ENCODE measurements around the gene KAZN. TPM values are rescaled to one million over a fixed set of nuclear protein-coding genes. Genes with fewer than 3 reads are reported as not detected.

KAZN gene
- total RNA-seq, 2 experiments from 2014 or later = 0.30 to 0.42 TPM

DNA sequence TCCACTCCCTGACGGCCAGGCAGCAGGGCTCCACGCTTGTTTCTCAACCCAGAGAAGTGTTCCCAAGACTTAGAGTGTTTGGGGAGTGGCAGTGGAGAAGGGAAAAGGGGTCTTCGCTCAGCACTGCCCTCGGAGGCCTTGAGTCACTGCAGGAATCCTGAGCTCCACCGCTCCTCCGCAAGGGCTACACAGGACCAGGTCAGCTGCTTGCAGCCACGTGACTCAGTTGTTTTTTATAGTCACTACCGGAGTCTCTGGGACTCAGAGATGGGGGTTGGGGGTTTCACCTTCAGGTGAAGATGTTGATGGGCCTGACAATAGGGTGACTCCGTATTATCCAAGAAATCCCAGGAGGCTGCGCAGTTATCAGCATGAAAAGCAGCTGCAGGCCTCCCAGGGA, 478.9 kb downstream of the KAZN start:
- ChIA-PET POLR2A (no interaction called here), CTCF (no interaction called here)

DNA sequence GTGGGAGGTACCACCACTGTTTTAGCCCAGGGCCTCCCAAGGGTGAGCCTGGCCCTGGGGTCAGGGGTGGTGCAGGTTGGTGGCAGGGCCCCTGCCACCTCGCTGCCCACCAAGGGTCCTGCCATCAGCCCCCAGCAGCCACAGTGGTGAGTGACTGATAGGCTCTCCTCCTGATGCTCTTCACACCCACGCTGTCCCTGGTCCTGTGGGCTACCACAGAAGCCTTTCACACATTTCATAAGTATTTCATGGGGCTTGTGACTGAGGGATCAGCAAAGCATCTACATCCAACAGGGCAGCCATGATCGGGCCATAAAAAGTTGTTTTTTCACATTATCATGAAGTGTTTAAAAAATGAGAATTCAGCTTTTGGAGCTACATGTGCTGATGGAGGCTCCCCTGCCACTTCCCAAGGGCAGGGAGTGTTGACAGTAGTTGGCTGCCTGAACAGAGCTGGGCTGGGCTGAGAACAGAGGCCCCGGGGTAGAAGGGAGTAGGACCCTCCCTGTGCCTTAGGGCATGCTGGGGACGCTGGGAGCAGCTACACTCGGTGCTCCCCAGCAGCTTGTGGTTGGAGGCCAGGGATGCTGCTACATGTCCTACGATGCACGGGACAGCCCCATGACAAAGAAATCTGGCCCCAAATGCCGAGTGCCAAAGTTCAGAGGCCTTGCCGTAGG, 482.0 kb downstream of the KAZN start:
- POLR2A ChIA-PET = no interaction called here
- CTCF ChIA-PET = no interaction called here

DNA sequence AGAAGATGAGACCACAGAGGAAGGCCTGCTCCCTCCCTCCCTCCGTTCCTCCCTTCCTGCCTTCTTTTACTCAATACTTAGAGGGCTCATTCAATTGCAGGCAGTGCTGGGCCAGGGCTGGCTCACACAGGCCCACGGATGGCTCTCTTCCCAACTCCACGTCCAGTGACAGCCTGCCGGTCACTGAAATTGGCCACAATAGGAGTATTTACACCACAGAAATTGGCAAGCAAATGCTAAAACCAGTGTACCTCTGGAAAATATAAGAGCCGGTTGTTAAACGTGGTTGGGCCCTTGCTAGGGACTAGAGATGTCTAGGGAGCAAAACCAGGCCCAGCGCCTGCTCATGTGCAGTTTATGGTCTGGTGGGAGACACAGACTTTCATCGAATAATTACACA, 482.6 kb downstream of the KAZN start:
- POLR2A ChIA-PET = no interaction called here
- CTCF ChIA-PET = no interaction called here

- ChIA-PET POLR2A (no interaction called here), CTCF (no interaction called here)
These were observed 485.1 kb downstream of the KAZN start for GRCh38 chr1:15083578-15083977.

- CTCF ChIA-PET = interaction anchor here (0.9 kb wide), 1 partner anchor 212 kb away, joined by 3 read pairs; no protein-coding TSS in a partner anchor
- POLR2A ChIA-PET = no interaction called here
These were observed 489.9 kb downstream of the KAZN start for GRCh38 chr1:15088281-15088971.

GRCh38 chr1:15089258-15089992, 490.9 kb downstream of the KAZN start:
- POLR2A ChIA-PET = no interaction called here

GRCh38 chr1:15090373-15090772, 491.9 kb downstream of the KAZN start:
- POLR2A ChIA-PET = no interaction called here
- CTCF ChIA-PET = no interaction called here

More at GRCh38 chr1:15089258-15089992, 490.9 kb downstream of the KAZN start:
- CTCF ChIA-PET = no interaction called here

GRCh38 chr1:15094056-15094455, 495.6 kb downstream of the KAZN start:
- ChIA-PET POLR2A (no interaction called here), CTCF (no interaction called here)

GRCh38 chr1:15094719-15095495, 496.4 kb downstream of the KAZN start:
- ChIA-PET CTCF (no interaction called here), POLR2A (no interaction called here)

- POLR2A ChIA-PET = no interaction called here
- CTCF ChIA-PET = no interaction called here
These were observed 497.0 kb downstream of the KAZN start for GRCh38 chr1:15095496-15095875.

- POLR2A ChIA-PET = no interaction called here
- CTCF ChIA-PET = no interaction called here
These were observed 497.8 kb downstream of the KAZN start for GRCh38 chr1:15096293-15096692.

DNA sequence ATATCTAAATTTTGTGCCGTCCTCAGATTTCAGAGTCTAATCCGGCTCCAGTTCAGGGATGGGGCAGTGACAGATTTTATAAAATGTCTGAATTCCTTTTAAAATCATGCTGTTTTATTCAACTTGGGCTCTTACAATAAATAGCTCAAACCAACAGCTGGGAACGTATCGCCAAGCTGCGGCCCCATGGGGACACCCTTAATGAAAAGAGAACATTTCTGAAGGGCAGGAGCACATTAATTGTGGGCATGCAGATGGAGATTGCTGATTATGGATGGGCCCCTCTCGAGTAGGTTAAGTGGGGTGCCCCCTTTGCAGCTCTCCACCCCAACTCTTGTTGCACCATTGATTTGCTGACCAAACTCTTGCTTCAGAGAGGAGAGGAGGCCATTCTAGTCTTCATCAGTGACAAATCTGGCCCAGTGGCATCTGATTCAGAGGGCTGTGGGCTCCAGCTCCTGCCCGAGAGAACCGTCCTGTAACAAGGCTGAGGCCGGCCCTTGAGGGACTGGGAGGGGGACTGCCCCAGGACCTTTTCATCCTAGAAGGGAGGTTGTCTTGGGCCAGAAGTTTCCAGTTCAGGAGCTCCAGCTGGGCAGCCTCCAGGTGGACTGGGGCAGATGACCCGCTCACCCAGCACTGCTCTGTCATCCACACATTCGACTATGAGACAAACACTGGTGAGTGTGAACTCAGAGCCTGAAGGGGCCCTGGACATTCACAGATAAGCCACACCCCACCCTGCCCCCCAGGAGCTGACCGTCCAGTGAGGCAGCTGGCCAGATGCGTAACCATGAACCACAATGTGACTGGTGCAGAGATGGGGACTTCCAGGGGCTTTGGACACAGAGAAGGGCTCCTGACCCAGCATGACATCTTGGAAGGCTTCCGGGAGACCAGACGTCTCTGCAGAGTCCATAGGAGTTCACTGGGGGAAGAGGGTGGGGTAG, 500.0 kb downstream of the KAZN start:
- ChIA-PET POLR2A (no interaction called here), CTCF (interaction anchor here (1.4 kb wide), 1 partner anchor 51 kb away, joined by 4 read pairs; no protein-coding TSS in a partner anchor)

DNA sequence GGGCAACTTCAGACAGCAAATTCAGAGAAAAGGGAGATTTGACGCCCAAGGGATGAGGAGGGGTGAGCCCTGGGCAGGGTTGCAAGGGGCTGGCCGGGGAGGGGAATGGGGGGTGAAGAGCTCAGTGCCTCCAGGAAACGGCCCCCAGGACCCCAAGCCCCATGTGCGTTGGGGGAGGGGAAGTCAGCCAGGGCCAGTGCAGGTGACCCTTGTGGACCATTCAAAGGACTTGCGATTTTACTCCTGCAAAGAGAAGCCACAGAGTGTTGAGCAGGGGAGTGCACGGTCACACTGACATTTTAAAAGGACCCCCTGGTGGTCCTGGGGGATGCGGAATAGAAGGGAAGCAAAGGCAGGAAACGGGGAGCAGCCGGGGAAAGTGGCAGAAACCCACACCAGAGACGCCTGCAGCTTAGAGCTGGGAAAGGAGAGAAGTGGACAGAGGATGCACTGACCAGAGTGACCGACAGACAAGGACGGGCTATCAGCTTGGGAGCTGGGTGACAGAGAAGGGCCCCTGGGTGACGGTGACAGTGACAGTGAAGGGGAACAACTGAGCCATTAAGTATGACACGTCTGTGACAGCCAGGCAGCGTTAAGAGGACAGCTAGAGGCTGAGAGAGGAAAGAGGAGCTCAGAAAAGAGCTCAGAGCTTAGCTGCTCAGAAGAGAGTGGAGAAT, 501.1 kb downstream of the KAZN start:
- CTCF ChIA-PET = interaction anchor here (0.8 to 1.4 kb wide), 2 partner anchors 37 to 53 kb away, joined by 3 to 4 read pairs; no protein-coding TSS in a partner anchor

GRCh38 chr1:15100121-15100879, 501.8 kb downstream of the KAZN start:
- ChIA-PET POLR2A (no interaction called here), CTCF (interaction anchor here (0.8 to 1.4 kb wide), 2 partner anchors 37 to 53 kb away, joined by 3 to 4 read pairs; no protein-coding TSS in a partner anchor)

More for the DNA sequence above, 501.1 kb downstream of the KAZN start:
- POLR2A ChIA-PET = interaction anchor here (0.6 kb wide), 1 partner anchor 163 kb away, joined by 4 read pairs; no protein-coding TSS in a partner anchor

GRCh38 chr1:15100880-15101760, 502.6 kb downstream of the KAZN start:
- CTCF ChIA-PET = no interaction called here
- POLR2A ChIA-PET = no interaction called here

- POLR2A ChIA-PET = no interaction called here
- CTCF ChIA-PET = no interaction called here
These were observed 503.3 kb downstream of the KAZN start for GRCh38 chr1:15101801-15102200.

GRCh38 chr1:15102646-15103045, 504.2 kb downstream of the KAZN start:
- POLR2A ChIA-PET = no interaction called here
- CTCF ChIA-PET = no interaction called here

All from activated CD8-positive, alpha-beta memory T cell treated with anti-CD3 and anti-CD28 coated beads for 36 hours (primary cell).